Stimulated activated CD8-positive, alpha-beta memory T cell treated with anti-CD3 and anti-CD28 coated beads, Interleukin-7, amount 100 ng/mL, for 1 hour (primary cell): ENCODE results near the gene ZC3HAV1L.
"Not testable (repeated sequence)": the region's sequence is repeated elsewhere in the genome, so short reads cannot be mapped to it uniquely, and the experiment has no call there.

ENCODE experiments used
- DNase-seq, 2 donors: peaks; one replicate each; pipeline ENCODE4 v3.0.0-alpha.2; 2020; ENCODE audit warnings: low read depth in 2 of 2

ZC3HAV1L gene

GRCh38 chr7:139035586-139036353 is at the start of gene ZC3HAV1L:
ZC3HAV1L (minus strand) TSS chr7:139036042; CDS start chr7:139036017, 25 bp downstream.
- no peak for DNase-seq

- DNase-seq = no peak
Measured at GRCh38 chr7:139084709-139085108, 48.9 kb upstream of the ZC3HAV1L start.

GRCh38 chr7:139081584-139081983 is 45.7 kb upstream of the ZC3HAV1L start:
- DNase-seq = no peak

- DNase-seq = no peak
Measured at GRCh38 chr7:139080905-139081304, 45.1 kb upstream of the ZC3HAV1L start.

- DNase-seq = no peak
Measured at GRCh38 chr7:139079861-139080260, 44.0 kb upstream of the ZC3HAV1L start.

GRCh38 chr7:139078911-139079310 is 43.1 kb upstream of the ZC3HAV1L start:
- DNase-seq = no peak

- DNase-seq = no peak
Measured at GRCh38 chr7:139078399-139078798, 42.6 kb upstream of the ZC3HAV1L start.

- DNase-seq = not testable (repeated sequence)
Measured at GRCh38 chr7:139077706-139078105, 41.9 kb upstream of the ZC3HAV1L start.

GRCh38 chr7:139075871-139076686 is 40.2 kb upstream of the ZC3HAV1L start:
- no peak for DNase-seq

- peak; percentile 33 to 40 for DNase-seq
Measured at GRCh38 chr7:139075031-139075652, 39.3 kb upstream of the ZC3HAV1L start.

GRCh38 chr7:139072796-139073195 is 37.0 kb upstream of the ZC3HAV1L start:
- no peak for DNase-seq

- DNase-seq = no peak
Measured at GRCh38 chr7:139071680-139072079, 35.8 kb upstream of the ZC3HAV1L start.

- no peak for DNase-seq
Measured at GRCh38 chr7:139068544-139069399, 32.9 kb upstream of the ZC3HAV1L start.

GRCh38 chr7:139066315-139066714 is 30.5 kb upstream of the ZC3HAV1L start:
- no peak for DNase-seq

GRCh38 chr7:139065323-139065722 is 29.5 kb upstream of the ZC3HAV1L start:
- no peak for DNase-seq

- DNase-seq = no peak
Measured at GRCh38 chr7:139061416-139061815, 25.6 kb upstream of the ZC3HAV1L start.

- DNase-seq = no peak
Measured at GRCh38 chr7:139060695-139061237, 24.9 kb upstream of the ZC3HAV1L start.

GRCh38 chr7:139059905-139060304 is 24.1 kb upstream of the ZC3HAV1L start:
- DNase-seq = no peak

GRCh38 chr7:139058943-139059342 is 23.1 kb upstream of the ZC3HAV1L start:
- DNase-seq = no peak

GRCh38 chr7:139055674-139056073 is 19.8 kb upstream of the ZC3HAV1L start:
- DNase-seq = no peak

GRCh38 chr7:139054656-139055055 is 18.8 kb upstream of the ZC3HAV1L start:
- DNase-seq = not testable (repeated sequence)
